GM12865 (cell line): ENCODE results near the gene LLGL2.

Source experiments
- DNase-seq: peaks from one replicate; pipeline ENCODE4 v3.0.0; 2010; ENCODE audit warnings: low read depth
- H3K4me3 ChIP-seq: 2 replicates; pipeline ENCODE4 v1.5.1; 2011; ENCODE audit warnings: mild to moderate bottlenecking, low read depth, low read length, control low read depth
- CTCF ChIP-seq: IDR thresholded peaks from 2 replicates; pipeline ENCODE4 v1.5.1; 2011; ENCODE audit warnings: low read length, control low read depth, low read depth, inconsistent platforms; ENCODE audit not compliant: insufficient read depth; ENCODE audit errors: missing control alignments

Gene LLGL2

GRCh38 chr17:75571197-75571884, 45.8 kb downstream of the LLGL2 start:
- no peak for TF ChIP-seq CTCF
- DNase-seq = peak; percentile 74
- no peak overlapping the region for H3K4me3 ChIP-seq

GRCh38 chr17:75571885-75572215, 46.4 kb downstream of the LLGL2 start:
- DNase-seq = no peak
- no peak overlapping the region for H3K4me3 ChIP-seq
- no peak for TF ChIP-seq CTCF

- no peak overlapping the region for H3K4me3 ChIP-seq
- TF ChIP-seq CTCF = no peak
- DNase-seq = no peak
Observed at GRCh38 chr17:75572713-75573539, 47.4 kb downstream of the LLGL2 start.

GRCh38 chr17:75573540-75573957, 48.1 kb downstream of the LLGL2 start:
- no peak for DNase-seq
- no peak for TF ChIP-seq CTCF
- no peak overlapping the region for H3K4me3 ChIP-seq

GRCh38 chr17:75573994-75574393, 48.5 kb downstream of the LLGL2 start:
- TF ChIP-seq CTCF = no peak
- H3K4me3 ChIP-seq = no peak overlapping the region
- no peak for DNase-seq

GRCh38 chr17:75574404-75575036, 49.0 kb downstream of the LLGL2 start:
- no peak for DNase-seq
- no peak for TF ChIP-seq CTCF
- no peak overlapping the region for H3K4me3 ChIP-seq
